ENCODE results near the gene BACE1-AS.

DNA sequence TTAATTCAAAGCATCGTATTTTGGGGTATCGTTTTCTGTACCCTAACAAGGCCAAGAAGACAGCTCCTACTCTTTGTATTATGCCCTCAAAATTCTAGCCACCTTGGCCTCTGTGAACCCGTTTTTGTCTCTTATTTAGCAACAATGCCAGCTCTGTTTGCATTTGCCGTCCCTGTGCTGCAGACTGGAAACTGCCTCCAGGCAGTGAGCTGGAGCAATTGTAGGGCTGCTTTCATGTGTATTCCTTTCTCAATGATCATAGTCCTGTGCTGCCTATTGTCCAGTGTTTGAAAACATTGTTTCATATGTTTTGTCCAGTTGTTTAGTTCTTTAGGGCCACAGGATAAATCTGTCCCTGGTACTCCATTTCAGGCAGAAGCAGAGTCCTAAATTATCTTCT is 19.9 kb upstream of the BACE1-AS start:
- TF ChIP-seq POLR2A (IDR thresholded peaks at IDR 0.05) (no peak), EP300 (IDR thresholded peaks at IDR 0.05) (no peak)

Measured in ovary (tissue), 1 donor.